Right renal cortex interstitium (tissue), 3 donors: ENCODE results near the gene ZNF787. TPM values are rescaled to one million over a fixed set of nuclear protein-coding genes. Genes with fewer than 3 reads are reported as not detected.

Source experiments
- DNase-seq, 3 donors: peaks; one replicate each; pipeline ENCODE4 v3.0.0-alpha.2; 2013; ENCODE audit warnings: low read depth in 3 of 3, low spot score in 2 of 3
- polyA plus RNA-seq, 3 donors: library from polyadenylated mRNA; unstranded; fragments of 120-200 nt; gene quantifications; one replicate each; pipeline ENCODE4 v1.2.1, GENCODE V29; 2013; ENCODE audit not compliant: insufficient read length in 3 of 3

ZNF787 gene
- polyA plus RNA-seq, 3 donors, result 9.0 to 12.0 (median 11.1) TPM

- no peak for DNase-seq
Observed at GRCh38 chr19:56123266-56123891, 2.3 kb upstream of the ZNF787 start.

DNA sequence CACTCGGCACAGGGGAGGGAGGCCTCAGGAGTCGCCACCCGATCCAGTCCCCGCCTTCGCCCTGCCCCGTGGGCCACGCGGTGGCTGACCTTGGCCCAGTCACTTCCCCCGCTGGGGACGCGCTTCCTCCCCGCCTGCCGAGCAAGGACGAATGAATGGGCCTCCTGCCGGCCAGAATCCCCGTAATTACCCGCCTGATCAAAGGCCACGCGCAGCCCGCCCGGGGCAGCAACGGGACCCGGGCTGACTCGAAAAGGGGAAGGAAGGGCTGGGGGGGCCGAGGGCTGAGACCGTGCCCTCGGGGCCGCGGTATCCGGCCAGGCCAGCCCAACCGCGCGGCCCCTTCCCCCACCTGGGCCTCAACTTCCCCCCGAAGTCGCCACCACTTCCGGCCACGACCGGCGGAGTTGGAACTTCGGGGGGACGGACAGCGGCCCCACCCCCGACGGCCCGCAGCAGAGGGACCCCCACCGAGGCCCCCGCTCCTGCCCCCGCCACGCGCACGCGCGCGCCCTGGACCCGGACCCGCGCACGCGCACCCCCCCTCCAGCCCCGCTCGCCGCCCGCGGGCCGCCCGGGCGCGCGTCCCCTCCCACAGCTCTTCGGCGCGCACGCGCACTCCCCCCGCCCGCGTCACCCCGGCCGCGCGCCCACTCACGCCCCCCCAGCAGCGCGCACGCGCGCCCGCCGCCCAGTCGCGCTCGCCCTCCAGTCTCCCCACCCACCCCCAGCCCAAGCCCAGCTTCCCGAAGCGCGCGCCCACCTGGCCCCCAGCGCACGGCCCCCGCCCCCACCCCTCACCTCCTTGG is 520 bp downstream of the ZNF787 start:
- DNase-seq, result no peak

GRCh38 chr19:56120002-56120370 is 1.1 kb downstream of the ZNF787 start:
- no peak for DNase-seq

DNA sequence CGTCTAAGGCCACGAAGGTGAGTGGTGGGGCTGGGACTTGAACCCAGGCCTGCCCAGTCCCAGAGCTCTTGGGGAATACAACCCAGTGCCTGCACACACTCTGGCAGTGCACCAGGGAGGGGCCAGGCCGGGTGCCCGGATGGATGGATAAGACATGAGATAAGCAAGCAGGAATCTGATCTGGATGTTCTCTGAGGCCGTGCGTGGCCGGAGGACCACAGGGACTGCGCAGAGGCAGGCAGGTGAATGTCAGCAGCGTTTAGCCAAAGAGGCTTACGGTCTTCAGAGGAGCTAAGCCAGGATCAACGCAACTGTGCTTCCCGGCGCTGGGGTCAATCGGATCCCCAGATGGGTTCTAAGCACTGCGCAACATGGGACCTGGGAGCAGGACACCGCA is 1.5 kb downstream of the ZNF787 start:
- DNase-seq, result no peak

- no peak for DNase-seq
Observed at GRCh38 chr19:56118666-56119581, 2.2 kb downstream of the ZNF787 start.

- no peak for DNase-seq
Observed at GRCh38 chr19:56117889-56118288, 3.2 kb downstream of the ZNF787 start.

GRCh38 chr19:56117376-56117884 is 3.7 kb downstream of the ZNF787 start:
- DNase-seq, result no peak

DNA sequence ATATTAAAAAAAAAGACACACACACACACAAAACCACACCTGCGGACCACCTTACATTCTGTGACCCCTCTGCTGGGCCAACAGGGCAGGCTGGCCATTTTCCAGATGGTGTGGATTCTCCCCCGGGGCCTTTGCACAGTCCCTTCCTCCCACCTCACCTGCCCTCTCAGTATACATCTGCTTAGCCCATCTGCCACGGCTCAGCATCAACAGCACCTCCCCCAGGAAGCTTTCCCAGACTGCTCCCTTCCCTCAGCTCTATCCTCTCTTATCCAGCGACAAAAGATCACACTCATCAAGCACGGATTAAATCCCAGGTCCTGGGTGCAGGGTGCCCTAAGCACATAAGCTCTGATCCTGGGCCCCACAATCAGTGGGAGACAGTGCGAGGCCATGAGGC is 4.5 kb downstream of the ZNF787 start:
- DNase-seq, result no peak

DNA sequence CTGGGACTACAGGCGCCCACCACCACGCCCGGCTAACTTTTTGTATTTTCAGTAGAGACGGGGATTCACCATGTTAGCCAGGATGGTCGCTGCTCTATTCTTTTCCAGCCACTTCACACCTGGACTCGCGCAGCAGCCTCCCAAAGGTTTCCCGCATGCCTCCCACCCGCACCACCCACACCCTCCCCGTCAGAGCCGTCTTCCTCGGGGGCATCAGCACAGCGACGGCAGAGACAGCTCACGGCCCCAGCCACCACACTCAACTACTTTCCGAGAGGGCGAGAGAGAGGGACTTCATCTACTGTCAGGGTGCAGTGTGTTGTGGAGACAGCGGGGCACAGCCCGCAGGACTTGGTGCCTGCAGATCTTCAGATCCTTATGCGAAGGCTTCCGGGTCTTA is 5.6 kb downstream of the ZNF787 start:
- DNase-seq, result no peak

DNA sequence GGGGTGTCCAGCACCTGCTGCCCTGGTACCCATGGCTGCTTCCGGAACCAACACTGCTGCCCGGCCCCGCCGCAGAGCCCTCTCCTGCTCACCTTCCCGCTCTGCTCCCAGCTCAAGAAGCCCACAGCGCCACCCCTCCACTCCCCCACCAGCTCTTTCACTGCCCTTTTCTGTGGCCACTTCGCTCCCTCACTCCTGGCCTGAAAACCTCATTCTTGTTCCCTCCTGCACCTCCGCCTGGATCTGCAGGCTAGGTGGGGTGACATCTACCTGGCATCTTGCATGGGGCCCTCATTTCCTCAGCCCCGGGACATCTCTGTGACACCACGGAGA is 6.4 kb downstream of the ZNF787 start:
- DNase-seq, result no peak

DNA sequence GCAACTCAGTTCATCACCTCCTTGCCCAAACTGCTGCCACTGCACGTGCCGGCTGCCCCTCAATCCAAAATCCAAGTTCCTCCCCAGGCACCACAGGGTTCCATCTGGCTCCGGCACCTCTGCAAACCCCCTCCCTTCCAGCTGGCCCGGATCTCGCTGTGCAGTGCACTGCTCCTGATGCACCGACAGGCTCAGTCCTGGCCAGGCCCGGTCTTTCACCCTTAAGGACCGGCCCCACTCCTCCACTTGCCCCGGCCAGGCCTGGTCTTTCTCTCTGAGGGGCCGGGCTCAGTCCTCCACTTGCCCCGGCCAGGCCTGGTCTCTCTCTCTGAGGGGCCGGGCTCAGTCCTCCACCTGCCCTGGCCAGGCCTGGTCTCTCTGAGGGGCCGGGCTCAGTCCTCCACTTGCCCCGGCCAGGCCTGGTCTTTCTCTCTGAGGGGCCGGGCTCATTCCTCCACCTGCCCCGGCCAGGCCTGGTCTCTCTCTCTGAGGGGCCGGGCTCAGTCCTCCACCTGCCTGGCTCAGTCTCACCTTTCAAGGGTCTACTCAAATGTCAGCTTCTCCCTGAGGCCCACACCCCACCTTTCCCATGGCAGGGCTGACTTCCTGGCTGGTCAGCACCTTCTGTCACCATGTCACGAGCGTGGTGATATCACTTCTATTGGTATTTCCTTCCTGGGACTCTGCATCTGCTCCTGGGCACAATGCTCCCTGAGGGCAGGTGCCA is 6.9 kb downstream of the ZNF787 start:
- no peak for DNase-seq

DNA sequence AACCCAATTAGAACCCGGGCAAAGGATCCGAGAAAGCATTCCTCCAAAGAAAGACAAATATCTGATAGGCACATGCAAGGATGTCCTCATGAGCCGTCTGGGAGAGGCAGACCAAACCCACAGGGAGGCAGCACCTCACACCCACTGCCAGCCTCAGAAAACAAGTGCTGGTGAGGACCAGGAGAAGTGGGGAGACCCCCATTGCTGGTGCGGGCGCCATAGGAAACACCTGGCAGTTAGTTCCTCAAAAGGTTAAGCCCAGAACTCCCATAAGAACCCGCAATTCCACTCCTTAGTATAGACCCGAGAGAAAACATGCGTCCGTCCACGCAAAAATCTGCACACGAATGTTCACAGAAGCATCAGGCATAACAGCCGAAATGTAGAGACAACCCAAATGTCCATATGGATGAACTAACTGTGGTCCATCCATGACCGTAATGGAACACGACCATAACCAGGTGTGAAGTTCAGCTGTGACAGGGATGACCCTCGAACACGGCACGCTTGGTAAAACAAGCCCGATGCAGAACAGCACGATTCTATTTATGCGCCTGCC is 7.9 kb downstream of the ZNF787 start:
- no peak for DNase-seq

GRCh38 chr19:56112313-56112709 is 8.8 kb downstream of the ZNF787 start:
- no peak for DNase-seq

DNA sequence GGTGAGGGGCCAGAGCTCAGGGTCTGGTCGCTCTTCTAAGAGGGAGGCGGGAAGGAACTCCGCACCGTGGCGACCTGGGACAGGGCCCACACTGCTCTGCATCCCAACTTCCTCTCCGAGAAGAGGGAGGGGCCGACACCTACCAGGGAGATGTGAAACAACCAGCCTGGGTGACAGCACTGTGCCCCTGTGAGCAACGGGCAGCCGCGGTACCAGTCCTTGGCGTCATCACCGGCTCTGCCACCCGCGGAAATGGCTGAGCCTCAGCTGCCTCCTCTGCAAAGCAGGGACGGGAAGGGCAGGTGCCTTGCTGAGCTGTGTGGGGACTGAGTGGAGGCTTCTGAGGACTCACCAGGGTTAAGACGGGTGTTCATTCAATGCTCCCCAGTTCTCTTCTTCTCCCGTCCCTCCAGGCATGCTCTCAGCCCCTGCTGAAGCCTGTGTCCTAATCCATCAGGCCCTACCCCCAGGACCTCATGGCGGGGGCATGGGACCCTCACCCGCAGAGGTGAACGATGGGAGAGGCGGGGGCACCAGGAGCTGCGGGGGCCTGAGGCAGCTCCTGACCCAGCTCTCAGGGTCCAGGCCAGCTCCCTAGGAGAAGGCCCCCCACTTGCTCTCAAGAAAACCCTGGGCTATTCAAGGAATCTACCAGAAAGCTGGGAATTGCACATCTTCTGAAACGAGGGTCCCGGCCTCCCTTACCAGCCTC is 9.3 kb downstream of the ZNF787 start:
- DNase-seq, result no peak

- DNase-seq, result no peak
Observed at GRCh38 chr19:56110515-56111448, 10.3 kb downstream of the ZNF787 start.

DNA sequence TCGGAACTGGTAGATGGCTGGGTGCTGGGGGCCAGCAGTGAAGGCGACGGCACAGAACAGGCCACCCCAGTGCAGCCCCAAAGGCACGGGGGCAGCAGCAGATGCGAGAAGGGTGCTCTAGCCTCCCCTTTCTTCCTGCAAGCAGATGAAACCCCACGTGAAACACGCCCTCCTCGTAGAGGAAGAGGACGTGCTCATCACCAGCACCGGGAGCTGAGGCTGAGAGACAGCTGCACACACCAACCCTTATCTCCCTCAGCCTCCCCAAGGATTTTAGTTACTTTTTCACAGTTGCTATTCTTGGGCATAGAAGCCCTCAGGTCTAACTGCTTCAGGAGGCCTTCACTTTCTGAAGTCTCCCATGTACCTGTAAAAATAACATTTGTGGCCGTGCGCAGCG is 11.9 kb downstream of the ZNF787 start:
- no peak for DNase-seq

DNA sequence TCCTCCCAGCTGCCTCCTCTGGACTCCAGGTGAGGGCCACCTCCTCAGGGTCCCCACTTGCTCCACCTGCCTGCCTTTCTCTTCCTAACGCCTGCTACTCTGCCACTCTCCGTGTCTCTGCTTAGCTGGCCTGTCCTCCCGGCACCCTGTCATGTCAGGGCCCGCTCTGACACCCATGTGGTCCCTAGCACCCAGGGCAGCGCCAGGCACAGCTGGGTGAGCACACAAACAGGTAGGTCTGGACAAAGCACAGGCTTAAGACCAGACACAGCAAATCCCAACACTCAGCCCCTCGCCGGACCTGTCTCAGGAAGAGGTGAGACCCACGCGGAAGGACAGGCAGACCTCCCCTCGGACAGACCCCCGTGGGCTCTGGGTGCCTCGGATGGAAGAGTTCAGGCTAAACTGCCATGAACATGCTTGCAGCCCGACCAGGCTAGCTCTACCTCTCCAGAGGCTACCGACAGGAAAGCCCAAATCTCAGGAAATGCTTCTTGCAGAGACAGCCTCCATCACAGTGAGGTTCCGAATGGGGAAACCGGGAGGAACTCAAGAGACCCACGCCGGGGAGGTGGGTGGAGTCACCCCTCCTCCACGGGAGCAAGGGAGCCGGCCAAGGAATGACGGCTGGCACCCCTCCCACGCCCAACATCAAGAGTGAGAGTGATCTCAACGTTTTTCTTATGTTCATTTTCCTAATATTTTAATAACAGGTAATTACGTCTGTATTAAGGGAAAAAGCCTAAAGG is 12.5 kb downstream of the ZNF787 start:
- no peak for DNase-seq
